NB4 (cell line): ENCODE measurements around the gene ARHGAP23.

Source experiments
- MYC ChIP-seq: IDR thresholded peaks from 2 replicates; pipeline ENCODE4 v1.6.1; 2011; ENCODE audit warnings: low read depth, low read length
- POLR2A ChIP-seq: IDR thresholded peaks from 2 replicates; pipeline ENCODE4 v1.6.1; 2011; ENCODE audit warnings: mild to moderate bottlenecking; ENCODE audit not compliant: insufficient read length; ENCODE audit errors: extremely low read depth
- TF ChIP-seq, protein P1 (sequence below): IDR thresholded peaks from one replicate; pipeline ENCODE4 v1.5.1; 2012; ENCODE audit warnings: low read depth, low read length

- TF ChIP-seq, protein P1, sequence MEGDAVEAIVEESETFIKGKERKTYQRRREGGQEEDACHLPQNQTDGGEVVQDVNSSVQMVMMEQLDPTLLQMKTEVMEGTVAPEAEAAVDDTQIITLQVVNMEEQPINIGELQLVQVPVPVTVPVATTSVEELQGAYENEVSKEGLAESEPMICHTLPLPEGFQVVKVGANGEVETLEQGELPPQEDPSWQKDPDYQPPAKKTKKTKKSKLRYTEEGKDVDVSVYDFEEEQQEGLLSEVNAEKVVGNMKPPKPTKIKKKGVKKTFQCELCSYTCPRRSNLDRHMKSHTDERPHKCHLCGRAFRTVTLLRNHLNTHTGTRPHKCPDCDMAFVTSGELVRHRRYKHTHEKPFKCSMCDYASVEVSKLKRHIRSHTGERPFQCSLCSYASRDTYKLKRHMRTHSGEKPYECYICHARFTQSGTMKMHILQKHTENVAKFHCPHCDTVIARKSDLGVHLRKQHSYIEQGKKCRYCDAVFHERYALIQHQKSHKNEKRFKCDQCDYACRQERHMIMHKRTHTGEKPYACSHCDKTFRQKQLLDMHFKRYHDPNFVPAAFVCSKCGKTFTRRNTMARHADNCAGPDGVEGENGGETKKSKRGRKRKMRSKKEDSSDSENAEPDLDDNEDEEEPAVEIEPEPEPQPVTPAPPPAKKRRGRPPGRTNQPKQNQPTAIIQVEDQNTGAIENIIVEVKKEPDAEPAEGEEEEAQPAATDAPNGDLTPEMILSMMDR = no peak
- TF ChIP-seq POLR2A (no peak), MYC (no peak)
These were observed 909 bp upstream of the ARHGAP23 start for GRCh38 chr17:38427160-38427949.
